ENCODE data around the gene CLSTN1. TPM values are rescaled to one million over a fixed set of nuclear protein-coding genes. Genes with fewer than 3 reads are reported as not detected.

The CLSTN1 gene
- total RNA-seq, 1 donor from 2014 or later, result 126 TPM

DNA sequence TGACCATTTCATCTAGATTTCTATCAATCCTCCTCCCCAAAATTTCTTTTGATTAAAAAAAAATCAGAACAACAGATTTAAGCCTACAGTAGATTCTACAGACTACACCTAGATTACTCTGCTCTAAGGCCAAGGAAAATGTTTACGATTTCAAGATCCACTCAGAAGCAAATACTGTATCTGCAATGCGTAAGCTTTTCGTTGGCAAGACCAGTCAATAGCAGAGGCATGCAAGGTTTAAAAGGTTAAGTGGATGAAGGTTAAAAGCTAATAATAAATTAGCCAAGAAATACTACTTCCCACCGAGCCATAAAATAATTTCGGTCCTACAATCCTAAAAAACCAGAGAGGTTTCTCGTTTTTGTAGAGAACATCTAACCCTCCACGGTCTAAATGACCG lies 1.3 kb downstream of the CLSTN1 start:
- Mint-ChIP-seq H3K27ac (ENCODE audit: unreplicated experiment) (peak overlapping the region; percentile 55), H3K4me3 (ENCODE audit: unreplicated experiment) (peak overlapping the region; percentile 89), H3K27me3 (ENCODE audit: low read depth) (no peaks in the 10 kb centered on the region), H3K4me1 (ENCODE audit: low read depth) (peaks cover 38% of the 10 kb centered on the region), H3K36me3 (ENCODE audit: low read depth) (no peaks in the 10 kb centered on the region), H3K9me3 (ENCODE audit: low read depth) (no peaks in the 10 kb centered on the region)
- TF ChIP-seq, protein P1, sequence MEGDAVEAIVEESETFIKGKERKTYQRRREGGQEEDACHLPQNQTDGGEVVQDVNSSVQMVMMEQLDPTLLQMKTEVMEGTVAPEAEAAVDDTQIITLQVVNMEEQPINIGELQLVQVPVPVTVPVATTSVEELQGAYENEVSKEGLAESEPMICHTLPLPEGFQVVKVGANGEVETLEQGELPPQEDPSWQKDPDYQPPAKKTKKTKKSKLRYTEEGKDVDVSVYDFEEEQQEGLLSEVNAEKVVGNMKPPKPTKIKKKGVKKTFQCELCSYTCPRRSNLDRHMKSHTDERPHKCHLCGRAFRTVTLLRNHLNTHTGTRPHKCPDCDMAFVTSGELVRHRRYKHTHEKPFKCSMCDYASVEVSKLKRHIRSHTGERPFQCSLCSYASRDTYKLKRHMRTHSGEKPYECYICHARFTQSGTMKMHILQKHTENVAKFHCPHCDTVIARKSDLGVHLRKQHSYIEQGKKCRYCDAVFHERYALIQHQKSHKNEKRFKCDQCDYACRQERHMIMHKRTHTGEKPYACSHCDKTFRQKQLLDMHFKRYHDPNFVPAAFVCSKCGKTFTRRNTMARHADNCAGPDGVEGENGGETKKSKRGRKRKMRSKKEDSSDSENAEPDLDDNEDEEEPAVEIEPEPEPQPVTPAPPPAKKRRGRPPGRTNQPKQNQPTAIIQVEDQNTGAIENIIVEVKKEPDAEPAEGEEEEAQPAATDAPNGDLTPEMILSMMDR (IDR thresholded peaks at IDR 0.05), result no peak
- DNase-seq (ENCODE audit: low spot score), result no peak

DNA sequence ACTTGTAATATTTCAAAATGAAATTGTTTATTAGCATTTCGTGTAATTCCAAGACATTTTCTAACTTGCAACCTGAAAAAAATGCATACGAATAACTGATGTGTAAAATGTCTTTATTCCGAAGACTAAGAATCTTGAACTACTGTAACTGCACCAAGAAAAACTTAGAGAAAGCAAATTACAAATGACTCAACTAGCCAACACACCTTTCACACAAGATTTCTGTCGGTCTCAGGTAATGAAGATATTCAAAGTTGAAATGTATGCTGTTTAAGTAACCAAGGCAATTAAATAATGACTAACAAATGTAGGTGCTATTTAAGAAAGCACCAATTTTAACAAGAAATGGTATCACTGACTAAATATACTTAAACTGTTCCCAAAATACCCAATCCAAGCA lies 2.1 kb downstream of the CLSTN1 start:
- Mint-ChIP-seq H3K9me3 (ENCODE audit: low read depth) (no peaks in the 10 kb centered on the region), H3K36me3 (ENCODE audit: low read depth) (no peaks in the 10 kb centered on the region), H3K4me1 (ENCODE audit: low read depth) (peaks cover 44% of the 10 kb centered on the region), H3K27me3 (ENCODE audit: low read depth) (no peaks in the 10 kb centered on the region), H3K4me3 (ENCODE audit: unreplicated experiment) (no peak overlapping the region), H3K27ac (ENCODE audit: unreplicated experiment) (no peak overlapping the region)
- no peak for DNase-seq (ENCODE audit: low spot score)
- TF ChIP-seq, protein P1 (IDR thresholded peaks at IDR 0.05), result no peak

DNA sequence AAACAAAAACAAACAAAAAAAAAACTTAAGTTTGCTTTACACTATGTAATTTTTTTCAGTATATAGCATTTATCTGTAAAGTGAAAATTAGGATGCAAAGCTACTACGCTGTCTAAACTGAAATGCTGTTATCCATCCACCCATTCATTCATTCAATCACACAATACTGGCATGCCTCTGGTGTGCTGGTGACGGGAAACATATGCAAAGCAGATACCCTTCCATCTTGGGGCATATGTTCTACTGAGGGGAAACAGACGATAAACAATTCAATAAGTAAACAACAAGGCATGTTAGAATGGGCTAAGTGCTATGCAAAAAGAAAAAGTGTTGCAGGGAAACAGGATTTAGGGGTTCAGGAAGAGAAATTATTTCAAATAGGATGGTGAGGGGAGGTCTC lies 3.2 kb downstream of the CLSTN1 start:
- H3K27me3 Mint-ChIP-seq (ENCODE audit: low read depth), result no peaks in the 10 kb centered on the region
- peaks cover 46% of the 10 kb centered on the region for H3K4me1 Mint-ChIP-seq (ENCODE audit: low read depth)
- no peak for DNase-seq (ENCODE audit: low spot score)
- H3K36me3 Mint-ChIP-seq (ENCODE audit: low read depth), result no peaks in the 10 kb centered on the region
- no peak overlapping the region for H3K4me3 Mint-ChIP-seq (ENCODE audit: unreplicated experiment)
- TF ChIP-seq, protein P1 (IDR thresholded peaks at IDR 0.05), result no peak
- no peak overlapping the region for H3K27ac Mint-ChIP-seq (ENCODE audit: unreplicated experiment)
- H3K9me3 Mint-ChIP-seq (ENCODE audit: low read depth), result no peaks in the 10 kb centered on the region

DNA sequence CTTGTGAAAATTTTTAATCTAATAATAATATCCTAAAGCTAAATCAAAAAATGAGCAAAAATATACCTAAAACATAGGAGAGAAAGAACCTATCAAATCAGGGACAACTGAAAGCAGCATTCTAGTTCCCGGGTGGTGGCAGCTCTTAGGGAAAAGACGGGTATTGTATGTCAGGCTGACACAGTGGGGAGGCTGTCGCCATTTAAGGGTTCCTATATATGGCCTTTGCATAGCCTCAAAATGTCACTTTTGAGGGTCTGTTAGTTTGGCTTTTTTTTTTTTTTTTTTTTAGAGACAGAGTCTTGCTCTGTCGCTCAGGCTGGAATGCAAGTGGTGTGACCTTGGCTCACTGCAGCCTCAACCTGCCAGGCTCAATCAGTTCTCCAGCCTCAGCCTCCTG lies 6.0 kb downstream of the CLSTN1 start:
- Mint-ChIP-seq H3K27ac (ENCODE audit: unreplicated experiment) (no peak overlapping the region), H3K9me3 (ENCODE audit: low read depth) (no peaks in the 10 kb centered on the region), H3K4me1 (ENCODE audit: low read depth) (peaks cover 43% of the 10 kb centered on the region), H3K36me3 (ENCODE audit: low read depth) (no peaks in the 10 kb centered on the region), H3K4me3 (ENCODE audit: unreplicated experiment) (no peak overlapping the region), H3K27me3 (ENCODE audit: low read depth) (no peaks in the 10 kb centered on the region)
- DNase-seq (ENCODE audit: low spot score), result no peak
- TF ChIP-seq, protein P1 (IDR thresholded peaks at IDR 0.05), result no peak

DNA sequence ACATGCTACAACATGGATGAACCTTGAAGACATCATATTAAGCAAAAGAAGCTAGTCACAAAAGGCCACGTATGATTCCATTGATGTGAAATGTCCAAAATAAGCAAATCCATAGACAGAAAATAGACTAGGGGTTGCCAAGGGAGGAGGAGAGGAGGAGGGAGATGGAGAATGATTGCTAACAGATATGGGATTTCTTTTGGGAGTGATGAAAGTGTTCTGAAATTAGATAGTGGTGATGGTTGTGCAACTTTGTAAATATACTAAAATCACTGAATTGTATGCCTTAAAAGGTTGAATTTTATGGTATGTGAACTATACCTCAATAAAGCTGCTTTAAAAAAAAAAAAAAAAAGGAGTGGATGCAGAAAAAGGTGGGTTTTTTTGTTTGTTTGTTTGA lies 7.6 kb downstream of the CLSTN1 start:
- no peaks in the 10 kb centered on the region for H3K27me3 Mint-ChIP-seq (ENCODE audit: low read depth)
- TF ChIP-seq, protein P1 (IDR thresholded peaks at IDR 0.05), result no peak
- H3K27ac Mint-ChIP-seq (ENCODE audit: unreplicated experiment), result peak overlapping the region; percentile 70
- no peaks in the 10 kb centered on the region for H3K9me3 Mint-ChIP-seq (ENCODE audit: low read depth)
- no peak for DNase-seq (ENCODE audit: low spot score)
- no peak overlapping the region for H3K4me3 Mint-ChIP-seq (ENCODE audit: unreplicated experiment)
- peaks cover 34% of the 10 kb centered on the region for H3K4me1 Mint-ChIP-seq (ENCODE audit: low read depth)
- H3K36me3 Mint-ChIP-seq (ENCODE audit: low read depth), result no peaks in the 10 kb centered on the region

All from chondrocyte (in vitro differentiated cells).